Ramos (cell line): ENCODE measurements around the gene VPS37B.
"Not testable (repeated sequence)": the region's sequence is repeated elsewhere in the genome, so short reads cannot be mapped to it uniquely, and the experiment has no call there.

ENCODE experiments used
- in situ Hi-C: fragments of 300-500 bp; cut with MboI; formaldehyde crosslinking; loops from one replicate; pipeline ENCODE4 v1.14.3; 2022; ENCODE audit warnings: low sequenced_read_pairs; ENCODE audit not compliant: unreplicated experiment

VPS37B gene

GRCh38 chr12:122884860-122885259 lies 11.1 kb downstream of the VPS37B start:
- in situ Hi-C loops = loop anchor here (5.0 kb wide), 1 partner anchor 57 kb away; no protein-coding TSS in a partner anchor

- in situ Hi-C loops = loop anchor here (5.0 kb wide), 1 partner anchor 58 kb away; no protein-coding TSS in a partner anchor
Measured at GRCh38 chr12:122884091-122884826, 11.7 kb downstream of the VPS37B start.

GRCh38 chr12:122882908-122883558 lies 12.9 kb downstream of the VPS37B start:
- in situ Hi-C loops = loop anchor here (5.0 kb wide), 1 partner anchor 59 kb away; no protein-coding TSS in a partner anchor

- in situ Hi-C loops = loop anchor here (5.0 kb wide), 1 partner anchor 62 kb away; no protein-coding TSS in a partner anchor
Measured at GRCh38 chr12:122880668-122881067, 15.3 kb downstream of the VPS37B start.

- in situ Hi-C loops = loop anchor here (5.0 kb wide), 1 partner anchor 62 kb away; no protein-coding TSS in a partner anchor
Measured at GRCh38 chr12:122880155-122880667, 15.7 kb downstream of the VPS37B start.

- in situ Hi-C loops = no loop called here
Measured at GRCh38 chr12:122878780-122879612, 16.9 kb downstream of the VPS37B start.

- in situ Hi-C loops = no loop called here
Measured at GRCh38 chr12:122876731-122877130, 19.2 kb downstream of the VPS37B start.

GRCh38 chr12:122876281-122876680 lies 19.6 kb downstream of the VPS37B start:
- in situ Hi-C loops = not testable (repeated sequence)

GRCh38 chr12:122875590-122876220 lies 20.2 kb downstream of the VPS37B start:
- in situ Hi-C loops = no loop called here

- in situ Hi-C loops = loop anchor here (25.0 kb wide), 1 partner anchor 363 kb away; the partner anchor contains the start of genes MPHOSPH9 and MTRFR
Measured at GRCh38 chr12:122874081-122874480, 21.8 kb downstream of the VPS37B start.

- in situ Hi-C loops = loop anchor here (25.0 kb wide), 1 partner anchor 364 kb away; the partner anchor contains the start of genes MPHOSPH9 and MTRFR
Measured at GRCh38 chr12:122873540-122873939, 22.4 kb downstream of the VPS37B start.

- in situ Hi-C loops = loop anchor here (25.0 kb wide), 1 partner anchor 364 kb away; the partner anchor contains the start of genes MPHOSPH9 and MTRFR
Measured at GRCh38 chr12:122872815-122873361, 23.0 kb downstream of the VPS37B start.

- in situ Hi-C loops = loop anchor here (25.0 kb wide), 1 partner anchor 365 kb away; the partner anchor contains the start of genes MPHOSPH9 and MTRFR
Measured at GRCh38 chr12:122871851-122872780, 23.8 kb downstream of the VPS37B start.

- in situ Hi-C loops = loop anchor here (25.0 kb wide), 1 partner anchor 366 kb away; the partner anchor contains the start of genes MPHOSPH9 and MTRFR
Measured at GRCh38 chr12:122870867-122871664, 24.9 kb downstream of the VPS37B start.

GRCh38 chr12:122870163-122870842 lies 25.6 kb downstream of the VPS37B start:
- in situ Hi-C loops = loop anchor here (25.0 kb wide), 1 partner anchor 367 kb away; the partner anchor contains the start of genes MPHOSPH9 and MTRFR

GRCh38 chr12:122869207-122869973 lies 26.5 kb downstream of the VPS37B start:
- in situ Hi-C loops = loop anchor here (25.0 kb wide), 1 partner anchor 368 kb away; the partner anchor contains the start of genes MPHOSPH9 and MTRFR
